ENCODE results near the gene ARAP2. TPM values are rescaled to one million over a fixed set of nuclear protein-coding genes. Genes with fewer than 3 reads are reported as not detected.

Gene ARAP2
- polyA plus RNA-seq, 1 donor (not counting 4 experiments of a cell fraction or from before 2014, with no cell fraction given) = 9.3 TPM

DNA sequence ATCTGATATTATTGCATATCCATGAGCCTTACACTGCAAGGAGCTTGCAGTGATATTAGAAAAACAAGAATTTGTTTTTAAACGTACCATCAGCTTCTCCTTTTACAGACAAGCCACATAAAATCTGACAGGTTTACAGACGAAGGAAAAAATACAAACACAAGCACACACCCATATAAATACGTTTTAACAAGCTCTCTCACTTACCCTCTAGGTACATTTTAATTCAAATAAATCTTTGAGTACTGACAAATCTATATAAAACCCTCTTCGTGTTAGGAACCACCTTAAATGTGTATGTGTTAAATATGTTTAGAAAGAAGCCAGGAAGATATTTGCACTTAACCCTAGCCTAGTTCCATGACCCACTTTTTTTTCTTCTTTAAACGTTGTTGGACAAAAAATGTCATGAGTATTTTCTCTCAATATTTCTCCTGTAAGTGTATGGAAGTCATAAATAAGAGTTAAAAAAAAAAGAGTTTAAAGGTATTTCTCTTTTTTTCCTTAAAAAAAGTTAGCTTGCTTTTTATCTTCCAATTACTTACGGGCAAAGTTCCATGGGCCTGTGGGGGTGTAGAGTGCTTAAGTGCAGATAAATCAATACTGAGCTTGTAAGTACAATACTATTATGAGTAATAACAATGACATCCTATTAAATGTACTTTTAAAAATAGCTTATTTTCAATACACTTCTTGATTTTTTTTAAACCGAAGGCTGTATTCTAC lies 1.5 kb downstream of the ARAP2 start:
- Histone ChIP-seq H3K4me2 (ENCODE audit: control insufficient read depth, extremely low read depth, insufficient read depth, low read depth, low read length) (peak overlapping the region; percentile 93), H3K4me1 (ENCODE audit: control insufficient read depth, extremely low read depth, insufficient read depth, low read length) (peaks cover 12% of the 10 kb centered on the region), H3K27ac (ENCODE audit: control insufficient read depth, insufficient read depth, low read length) (peak overlapping the region; percentile 87), H3K4me3 (ENCODE audit: control insufficient read depth in 2 of 3, extremely low read depth in 1 of 3, insufficient read depth in 2 of 3, low read depth in 1 of 3, low read length in 3 of 3) (peak overlapping the region; percentile 77 to 97 (median 97)), H3K9ac (ENCODE audit: control insufficient read depth, extremely low read depth, insufficient read depth, low read length) (peak overlapping the region; percentile 91), H3K79me2 (ENCODE audit: control insufficient read depth, insufficient read depth, low read length) (peaks cover 43% of the 10 kb centered on the region), H3K27me3 (ENCODE audit: control insufficient read depth, extremely low read depth, insufficient read depth, low read length) (no peaks in the 10 kb centered on the region), H3K9me3 (ENCODE audit: control insufficient read depth, low read depth, low read length) (no peaks in the 10 kb centered on the region), H3K36me3 (ENCODE audit: control insufficient read depth in 2 of 2, extremely low read depth in 1 of 2, insufficient read depth in 2 of 2, low read length in 2 of 2) (peaks cover 0 to 3% of the 10 kb centered on the region in 2 experiments), H4K20me1 (ENCODE audit: control insufficient read depth, extremely low read depth, insufficient read depth, low read length) (no peaks in the 10 kb centered on the region), H2AFZ (ENCODE audit: control insufficient read depth, low read length) (no peak overlapping the region), H3K9me1 (ENCODE audit: control insufficient read depth, extremely low read depth, insufficient read depth, low read length) (no peaks in the 10 kb centered on the region)
- dilution Hi-C loops (cut with MboI; ENCODE audit: extremely low pct_ligation_motif_present, low sequenced_read_pairs) = no loop called here
- TF ChIP-seq, protein P1, sequence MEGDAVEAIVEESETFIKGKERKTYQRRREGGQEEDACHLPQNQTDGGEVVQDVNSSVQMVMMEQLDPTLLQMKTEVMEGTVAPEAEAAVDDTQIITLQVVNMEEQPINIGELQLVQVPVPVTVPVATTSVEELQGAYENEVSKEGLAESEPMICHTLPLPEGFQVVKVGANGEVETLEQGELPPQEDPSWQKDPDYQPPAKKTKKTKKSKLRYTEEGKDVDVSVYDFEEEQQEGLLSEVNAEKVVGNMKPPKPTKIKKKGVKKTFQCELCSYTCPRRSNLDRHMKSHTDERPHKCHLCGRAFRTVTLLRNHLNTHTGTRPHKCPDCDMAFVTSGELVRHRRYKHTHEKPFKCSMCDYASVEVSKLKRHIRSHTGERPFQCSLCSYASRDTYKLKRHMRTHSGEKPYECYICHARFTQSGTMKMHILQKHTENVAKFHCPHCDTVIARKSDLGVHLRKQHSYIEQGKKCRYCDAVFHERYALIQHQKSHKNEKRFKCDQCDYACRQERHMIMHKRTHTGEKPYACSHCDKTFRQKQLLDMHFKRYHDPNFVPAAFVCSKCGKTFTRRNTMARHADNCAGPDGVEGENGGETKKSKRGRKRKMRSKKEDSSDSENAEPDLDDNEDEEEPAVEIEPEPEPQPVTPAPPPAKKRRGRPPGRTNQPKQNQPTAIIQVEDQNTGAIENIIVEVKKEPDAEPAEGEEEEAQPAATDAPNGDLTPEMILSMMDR (optimal IDR thresholded peaks at IDR 0.05 in 1 of 3, IDR thresholded peaks at IDR 0.05 in 1 of 3, conservative IDR thresholded peaks at IDR 0.05 in 1 of 3; ENCODE audit: extremely low read depth in 1 of 3, insufficient read depth in 2 of 3, low read length in 3 of 3) = no peak
- no peak for TF ChIP-seq EZH2 (IDR thresholded peaks at IDR 0.05; ENCODE audit: low read length)
- FAIRE-seq (no peak), DNase-seq (ENCODE audit: low read depth, low spot score) (no peak)

DNA sequence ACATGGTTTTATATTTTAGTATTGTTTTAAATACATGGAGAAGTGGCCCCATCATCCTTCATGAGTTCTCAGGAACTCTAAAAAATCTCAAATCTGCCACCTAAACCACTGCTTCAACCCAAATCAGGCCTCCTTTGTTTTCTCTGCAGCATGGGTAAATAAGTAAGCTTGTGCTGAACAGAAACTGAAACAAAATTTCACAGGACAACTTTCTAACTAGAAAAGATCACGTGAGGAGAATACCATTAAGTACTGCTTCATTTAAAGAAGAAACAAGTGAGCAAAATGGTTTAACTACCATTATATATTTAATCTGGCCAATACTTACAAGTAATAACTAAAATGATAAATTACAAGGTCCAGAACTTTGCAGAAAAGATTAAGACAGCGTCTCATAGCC lies 2.5 kb downstream of the ARAP2 start:
- TF ChIP-seq, protein P1 (optimal IDR thresholded peaks at IDR 0.05 in 1 of 3, IDR thresholded peaks at IDR 0.05 in 1 of 3, conservative IDR thresholded peaks at IDR 0.05 in 1 of 3; ENCODE audit: extremely low read depth in 1 of 3, insufficient read depth in 2 of 3, low read length in 3 of 3) = no peak
- no peak for TF ChIP-seq EZH2 (IDR thresholded peaks at IDR 0.05; ENCODE audit: low read length)
- Histone ChIP-seq H3K9ac (ENCODE audit: control insufficient read depth, extremely low read depth, insufficient read depth, low read length) (peak overlapping the region; percentile 91), H3K36me3 (ENCODE audit: control insufficient read depth in 2 of 2, extremely low read depth in 1 of 2, insufficient read depth in 2 of 2, low read length in 2 of 2) (peaks cover 0 to 4% of the 10 kb centered on the region in 2 experiments), H3K9me1 (ENCODE audit: control insufficient read depth, extremely low read depth, insufficient read depth, low read length) (no peaks in the 10 kb centered on the region), H3K27me3 (ENCODE audit: control insufficient read depth, extremely low read depth, insufficient read depth, low read length) (no peaks in the 10 kb centered on the region), H3K4me1 (ENCODE audit: control insufficient read depth, extremely low read depth, insufficient read depth, low read length) (peaks cover 12% of the 10 kb centered on the region), H3K4me2 (ENCODE audit: control insufficient read depth, extremely low read depth, insufficient read depth, low read depth, low read length) (peak overlapping the region; percentile 93), H2AFZ (ENCODE audit: control insufficient read depth, low read length) (no peak overlapping the region), H3K79me2 (ENCODE audit: control insufficient read depth, insufficient read depth, low read length) (peaks cover 48% of the 10 kb centered on the region), H3K4me3 (ENCODE audit: control insufficient read depth in 2 of 3, extremely low read depth in 1 of 3, insufficient read depth in 2 of 3, low read depth in 1 of 3, low read length in 3 of 3) (peak overlapping the region; percentile 77 to 97 (median 97)), H3K27ac (ENCODE audit: control insufficient read depth, insufficient read depth, low read length) (peak overlapping the region; percentile 87), H3K9me3 (ENCODE audit: control insufficient read depth, low read depth, low read length) (no peaks in the 10 kb centered on the region), H4K20me1 (ENCODE audit: control insufficient read depth, extremely low read depth, insufficient read depth, low read length) (no peaks in the 10 kb centered on the region)
- dilution Hi-C loops (cut with MboI; ENCODE audit: extremely low pct_ligation_motif_present, low sequenced_read_pairs) = no loop called here
- DNase-seq (ENCODE audit: low read depth, low spot score) (no peak), FAIRE-seq (no peak)

Data from keratinocyte (primary cell).